HL-60 (cell line): ENCODE measurements around the gene GPHN.

Experiments used
- GABPA ChIP-seq: IDR thresholded peaks from 2 replicates; pipeline ENCODE4 v1.6.1; 2012; ENCODE audit warnings: low read depth
- POLR2AphosphoS5 ChIP-seq: IDR thresholded peaks from 2 replicates; pipeline ENCODE4 v1.6.1; 2012; ENCODE audit warnings: low read depth
- SPI1 ChIP-seq: IDR thresholded peaks from 2 replicates; pipeline ENCODE4 v1.6.1; 2012; ENCODE audit warnings: low read depth, mild to moderate bottlenecking, borderline replicate concordance
- TF ChIP-seq, protein P1 (sequence below): IDR thresholded peaks from one replicate; pipeline ENCODE4 v1.5.1; 2011; ENCODE audit warnings: low read length, control low read depth, inconsistent platforms; ENCODE audit not compliant: insufficient read depth
- TF ChIP-seq, protein P2 (sequence below): IDR thresholded peaks from 2 replicates; pipeline ENCODE4 v1.6.1; 2012; ENCODE audit warnings: low read depth; ENCODE audit not compliant: insufficient replicate concordance

DNA sequence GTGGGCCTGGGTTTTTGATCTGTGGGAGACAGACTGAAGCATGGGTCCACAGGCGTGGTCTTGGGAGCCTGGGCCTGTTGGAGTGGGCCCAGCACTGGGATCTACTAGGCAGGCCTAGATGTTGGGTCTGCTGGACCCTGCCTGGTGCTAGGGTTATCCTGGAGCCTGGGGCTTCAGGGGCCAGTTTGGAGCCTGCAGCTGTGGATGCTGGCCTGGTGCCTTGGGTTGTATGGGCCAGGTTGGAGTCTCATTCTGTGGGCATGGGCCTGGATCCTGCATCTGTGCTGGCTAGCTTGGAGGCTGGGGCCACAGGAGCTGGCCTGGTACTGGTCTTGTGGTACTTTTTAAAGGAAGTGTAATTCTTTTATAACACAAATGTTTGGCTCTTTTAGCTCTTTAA is 68.0 kb downstream of the GPHN start:
- TF ChIP-seq, protein P1, sequence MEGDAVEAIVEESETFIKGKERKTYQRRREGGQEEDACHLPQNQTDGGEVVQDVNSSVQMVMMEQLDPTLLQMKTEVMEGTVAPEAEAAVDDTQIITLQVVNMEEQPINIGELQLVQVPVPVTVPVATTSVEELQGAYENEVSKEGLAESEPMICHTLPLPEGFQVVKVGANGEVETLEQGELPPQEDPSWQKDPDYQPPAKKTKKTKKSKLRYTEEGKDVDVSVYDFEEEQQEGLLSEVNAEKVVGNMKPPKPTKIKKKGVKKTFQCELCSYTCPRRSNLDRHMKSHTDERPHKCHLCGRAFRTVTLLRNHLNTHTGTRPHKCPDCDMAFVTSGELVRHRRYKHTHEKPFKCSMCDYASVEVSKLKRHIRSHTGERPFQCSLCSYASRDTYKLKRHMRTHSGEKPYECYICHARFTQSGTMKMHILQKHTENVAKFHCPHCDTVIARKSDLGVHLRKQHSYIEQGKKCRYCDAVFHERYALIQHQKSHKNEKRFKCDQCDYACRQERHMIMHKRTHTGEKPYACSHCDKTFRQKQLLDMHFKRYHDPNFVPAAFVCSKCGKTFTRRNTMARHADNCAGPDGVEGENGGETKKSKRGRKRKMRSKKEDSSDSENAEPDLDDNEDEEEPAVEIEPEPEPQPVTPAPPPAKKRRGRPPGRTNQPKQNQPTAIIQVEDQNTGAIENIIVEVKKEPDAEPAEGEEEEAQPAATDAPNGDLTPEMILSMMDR: no peak
- TF ChIP-seq, protein P2, sequence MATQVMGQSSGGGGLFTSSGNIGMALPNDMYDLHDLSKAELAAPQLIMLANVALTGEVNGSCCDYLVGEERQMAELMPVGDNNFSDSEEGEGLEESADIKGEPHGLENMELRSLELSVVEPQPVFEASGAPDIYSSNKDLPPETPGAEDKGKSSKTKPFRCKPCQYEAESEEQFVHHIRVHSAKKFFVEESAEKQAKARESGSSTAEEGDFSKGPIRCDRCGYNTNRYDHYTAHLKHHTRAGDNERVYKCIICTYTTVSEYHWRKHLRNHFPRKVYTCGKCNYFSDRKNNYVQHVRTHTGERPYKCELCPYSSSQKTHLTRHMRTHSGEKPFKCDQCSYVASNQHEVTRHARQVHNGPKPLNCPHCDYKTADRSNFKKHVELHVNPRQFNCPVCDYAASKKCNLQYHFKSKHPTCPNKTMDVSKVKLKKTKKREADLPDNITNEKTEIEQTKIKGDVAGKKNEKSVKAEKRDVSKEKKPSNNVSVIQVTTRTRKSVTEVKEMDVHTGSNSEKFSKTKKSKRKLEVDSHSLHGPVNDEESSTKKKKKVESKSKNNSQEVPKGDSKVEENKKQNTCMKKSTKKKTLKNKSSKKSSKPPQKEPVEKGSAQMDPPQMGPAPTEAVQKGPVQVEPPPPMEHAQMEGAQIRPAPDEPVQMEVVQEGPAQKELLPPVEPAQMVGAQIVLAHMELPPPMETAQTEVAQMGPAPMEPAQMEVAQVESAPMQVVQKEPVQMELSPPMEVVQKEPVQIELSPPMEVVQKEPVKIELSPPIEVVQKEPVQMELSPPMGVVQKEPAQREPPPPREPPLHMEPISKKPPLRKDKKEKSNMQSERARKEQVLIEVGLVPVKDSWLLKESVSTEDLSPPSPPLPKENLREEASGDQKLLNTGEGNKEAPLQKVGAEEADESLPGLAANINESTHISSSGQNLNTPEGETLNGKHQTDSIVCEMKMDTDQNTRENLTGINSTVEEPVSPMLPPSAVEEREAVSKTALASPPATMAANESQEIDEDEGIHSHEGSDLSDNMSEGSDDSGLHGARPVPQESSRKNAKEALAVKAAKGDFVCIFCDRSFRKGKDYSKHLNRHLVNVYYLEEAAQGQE: no peak
- TF ChIP-seq GABPA (no peak), POLR2AphosphoS5 (no peak), SPI1 (no peak)
